Measurements from ENCODE around the gene CCDC78.

The CCDC78 gene

DNA sequence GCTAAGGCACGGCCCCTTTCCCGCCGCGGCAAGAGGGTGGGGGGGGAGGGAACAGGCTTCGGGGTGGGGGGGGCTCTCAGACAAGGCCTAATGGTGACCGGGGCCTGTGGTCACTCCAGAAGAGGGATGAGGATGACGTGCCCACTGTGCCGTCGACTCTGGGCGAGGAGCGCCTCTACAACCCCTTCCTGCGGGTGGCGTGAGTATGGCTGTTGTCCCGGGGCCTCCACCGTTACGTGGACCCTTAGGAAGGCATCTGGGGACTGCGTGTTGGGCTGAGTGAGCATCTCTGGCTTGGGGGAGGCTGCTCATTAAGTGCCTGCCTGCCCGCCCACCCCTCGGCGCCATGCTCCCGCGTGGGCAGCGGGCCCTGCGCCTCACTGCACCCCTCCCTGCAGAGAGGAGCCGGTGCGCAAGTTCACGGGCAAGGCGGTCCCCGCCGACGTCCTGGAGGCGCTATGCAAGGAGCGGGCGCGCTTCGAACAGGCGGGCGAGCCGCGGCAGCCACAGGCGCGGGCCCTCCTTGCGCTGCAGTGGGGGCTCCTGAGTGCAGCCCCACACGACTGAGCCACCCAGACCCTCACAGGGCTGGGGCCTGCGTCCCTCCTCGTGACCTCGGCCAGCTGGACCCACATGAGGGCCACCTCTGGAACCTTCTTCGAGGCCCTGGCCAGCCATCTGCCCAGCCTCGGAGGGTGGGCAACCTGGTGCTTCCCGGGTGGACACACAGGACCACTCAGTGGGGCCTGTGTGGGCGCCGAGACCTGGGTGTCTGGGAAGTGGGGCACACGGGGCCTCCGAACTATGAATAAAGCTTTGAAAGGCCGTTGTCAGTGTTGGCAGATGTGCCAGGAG, 2.9 kb upstream of the CCDC78 start:
- H3K27me3 ChIP-seq: peaks cover 0 to 26% (median 0%) of the 10 kb centered on the region in 11 experiments; a peak in 7 of 22 replicates
- no peak overlapping the region for H3K9ac ChIP-seq
- H3K27ac ChIP-seq: no peak overlapping the region
- peak overlapping the region in 4 of 10 experiments; percentile 74 to 78 (median 74); a peak in 7 of 20 replicates for H3K4me3 ChIP-seq
- H3K4me2 ChIP-seq: peak overlapping the region; percentile 96 to 100 (median 100); a peak in 21 of 22 replicates
- H4K20me1 ChIP-seq: peaks cover 20 to 80% (median 66%) of the 10 kb centered on the region in 11 experiments; a peak in 21 of 22 replicates
- H3K36me3 ChIP-seq: peaks cover 39 to 52% (median 47%) of the 10 kb centered on the region in 11 experiments
- H3K9me3 ChIP-seq (replicated peaks in 1 of 11): no peaks in the 10 kb centered on the region
- TF ChIP-seq Cebpa-rat (IDR thresholded peaks at IDR 0.05): no peak
- peaks cover 8 to 80% (median 63%) of the 10 kb centered on the region in 10 experiments; a peak in 18 of 20 replicates for H3K4me1 ChIP-seq

DNA sequence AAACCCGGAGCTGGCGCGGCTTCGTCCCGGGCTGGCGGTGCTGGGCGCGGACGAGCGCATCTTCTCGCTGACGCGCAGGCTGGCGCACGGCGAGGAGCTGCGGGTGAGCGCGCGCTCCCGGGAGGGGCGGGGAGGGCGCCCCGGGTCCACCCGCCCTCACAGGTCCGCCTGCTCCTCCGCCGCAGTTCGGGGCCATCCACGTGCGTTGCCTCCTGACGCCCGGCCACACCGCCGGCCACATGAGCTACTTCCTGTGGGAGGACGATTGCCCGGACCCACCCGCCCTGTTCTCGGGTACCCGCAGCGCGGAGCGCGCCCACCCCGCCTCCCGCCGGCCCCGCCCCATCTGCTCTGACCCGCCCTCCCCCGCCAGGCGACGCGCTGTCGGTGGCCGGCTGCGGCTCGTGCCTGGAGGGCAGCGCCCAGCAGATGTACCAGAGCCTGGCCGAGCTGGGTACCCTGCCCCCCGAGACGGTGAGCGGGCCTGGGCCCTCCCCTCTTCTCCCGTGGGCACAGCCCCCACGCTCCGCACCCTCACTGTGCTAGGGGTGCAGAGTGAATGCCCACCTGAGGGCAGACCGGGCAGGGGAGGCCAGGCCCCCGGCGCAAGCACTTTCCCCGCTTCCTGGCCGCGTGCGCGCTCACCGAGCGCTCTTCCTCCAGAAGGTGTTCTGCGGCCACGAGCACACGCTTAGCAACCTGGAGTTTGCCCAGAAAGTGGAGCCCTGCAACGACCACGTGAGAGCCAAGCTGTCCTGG, 2.1 kb upstream of the CCDC78 start:
- Histone ChIP-seq H3K36me3 (peaks cover 31 to 44% (median 39%) of the 10 kb centered on the region in 11 experiments), H3K4me1 (peaks cover 11 to 80% (median 67%) of the 10 kb centered on the region in 10 experiments; a peak in 19 of 20 replicates), H3K27ac (peak overlapping the region in 3 of 11 experiments; percentile 77 to 83 (median 80); a peak in 6 of 22 replicates), H3K4me3 (peak overlapping the region; percentile 67 to 78 (median 73); a peak in 19 of 20 replicates), H3K9ac (peak overlapping the region in 10 of 11 experiments; percentile 42 to 84 (median 80); a peak in 15 of 22 replicates), H3K27me3 (peaks cover 0 to 34% (median 0%) of the 10 kb centered on the region in 11 experiments; a peak in 7 of 22 replicates), H3K9me3 (replicated peaks in 1 of 11) (no peaks in the 10 kb centered on the region), H4K20me1 (peaks cover 28 to 80% (median 66%) of the 10 kb centered on the region in 11 experiments; a peak in 21 of 22 replicates), H3K4me2 (peak overlapping the region; percentile 96 to 100 (median 100))
- no peak for TF ChIP-seq Cebpa-rat (IDR thresholded peaks at IDR 0.05)

GRCh38 chr16:727291-727977, 1.2 kb upstream of the CCDC78 start:
- Histone ChIP-seq H3K27me3 (peaks cover 0 to 42% (median 0%) of the 10 kb centered on the region in 11 experiments; a peak in 7 of 22 replicates), H4K20me1 (peaks cover 36 to 81% (median 69%) of the 10 kb centered on the region in 11 experiments; a peak in 21 of 22 replicates), H3K4me3 (peak overlapping the region; percentile 67 to 78 (median 73)), H3K9ac (peak overlapping the region; percentile 73 to 84 (median 82)), H3K27ac (peak overlapping the region; percentile 58 to 83 (median 74); a peak in 21 of 22 replicates), H3K4me2 (peak overlapping the region; percentile 96 to 100 (median 100)), H3K9me3 (replicated peaks in 1 of 11) (no peaks in the 10 kb centered on the region), H3K4me1 (peaks cover 20 to 80% (median 74%) of the 10 kb centered on the region in 10 experiments), H3K36me3 (peaks cover 22 to 35% (median 30%) of the 10 kb centered on the region in 11 experiments; a peak in 21 of 22 replicates)
- no peak for TF ChIP-seq Cebpa-rat (IDR thresholded peaks at IDR 0.05)

- Histone ChIP-seq H3K4me3 (peak overlapping the region in 6 of 10 experiments; percentile 70 to 75 (median 73); a peak in 5 of 20 replicates), H3K27me3 (peaks cover 0 to 42% (median 0%) of the 10 kb centered on the region in 11 experiments; a peak in 7 of 22 replicates), H3K4me2 (peak overlapping the region; percentile 93 to 100 (median 100)), H3K9ac (peak overlapping the region in 3 of 11 experiments; percentile 7 to 50 (median 48); a peak in 5 of 22 replicates), H3K9me3 (replicated peaks in 1 of 11) (no peaks in the 10 kb centered on the region), H4K20me1 (peaks cover 44 to 82% (median 76%) of the 10 kb centered on the region in 11 experiments; a peak in 21 of 22 replicates), H3K36me3 (peaks cover 10 to 22% (median 18%) of the 10 kb centered on the region in 11 experiments; a peak in 19 of 22 replicates), H3K27ac (no peak overlapping the region), H3K4me1 (peaks cover 29 to 79% (median 75%) of the 10 kb centered on the region in 10 experiments)
- TF ChIP-seq Cebpa-rat (IDR thresholded peaks at IDR 0.05): no peak
Measured at GRCh38 chr16:726188-726437, 130 bp downstream of the CCDC78 start.

- Histone ChIP-seq H4K20me1 (peaks cover 44 to 78% (median 71%) of the 10 kb centered on the region in 11 experiments; a peak in 21 of 22 replicates), H3K4me2 (peak overlapping the region; percentile 93 to 100 (median 100); a peak in 19 of 22 replicates)
- no peak for TF ChIP-seq Cebpa-rat (IDR thresholded peaks at IDR 0.05)
Measured at GRCh38 chr16:725463-726187, 618 bp downstream of the CCDC78 start.

DNA sequence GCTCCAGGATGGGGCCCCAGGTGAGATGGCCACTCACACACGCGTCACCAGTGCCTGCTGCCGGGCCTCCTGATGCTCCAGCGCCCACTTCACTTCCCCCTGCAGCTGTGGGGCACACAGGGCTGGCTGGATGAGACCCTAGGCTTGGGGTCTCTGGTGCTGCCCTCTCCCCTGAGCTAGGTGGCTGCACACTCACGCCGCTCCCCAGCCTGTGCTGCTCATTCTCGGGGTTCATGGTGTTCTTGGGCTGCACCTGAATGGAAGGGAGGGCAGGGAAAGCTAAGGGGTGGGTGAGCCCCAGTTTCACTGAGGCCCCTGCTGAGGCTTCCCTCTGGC, 1.2 kb downstream of the CCDC78 start:
- Histone ChIP-seq H3K9ac (peak overlapping the region in 2 of 11 experiments; percentile 11 to 48; a peak in 1 of 22 replicates), H3K4me2 (peak overlapping the region in 9 of 11 experiments; percentile 52 to 100 (median 100); a peak in 17 of 22 replicates), H3K27me3 (peaks cover 0 to 42% (median 0%) of the 10 kb centered on the region in 11 experiments; a peak in 7 of 22 replicates), H3K27ac (no peak overlapping the region), H3K4me3 (no peak overlapping the region; a peak in 1 of 20 replicates), H3K9me3 (replicated peaks in 1 of 11) (no peaks in the 10 kb centered on the region), H3K4me1 (peaks cover 36 to 85% (median 81%) of the 10 kb centered on the region in 10 experiments), H4K20me1 (peaks cover 43 to 75% (median 65%) of the 10 kb centered on the region in 11 experiments; a peak in 21 of 22 replicates), H3K36me3 (peaks cover 2 to 11% (median 8%) of the 10 kb centered on the region in 11 experiments; a peak in 13 of 22 replicates)
- TF ChIP-seq Cebpa-rat (IDR thresholded peaks at IDR 0.05): no peak

More at GRCh38 chr16:725463-726187, 618 bp downstream of the CCDC78 start:
- H3K27ac ChIP-seq: no peak overlapping the region
- peak overlapping the region in 1 of 10 experiments; percentile 74; a peak in 1 of 20 replicates for H3K4me3 ChIP-seq
- H3K9ac ChIP-seq: peak overlapping the region in 1 of 11 experiments; percentile 48; a peak in 4 of 22 replicates
- H3K27me3 ChIP-seq: peaks cover 0 to 42% (median 0%) of the 10 kb centered on the region in 11 experiments; a peak in 7 of 22 replicates
- H3K9me3 ChIP-seq (replicated peaks in 1 of 11): no peaks in the 10 kb centered on the region
- peaks cover 30 to 79% (median 75%) of the 10 kb centered on the region in 10 experiments for H3K4me1 ChIP-seq
- peaks cover 8 to 17% (median 13%) of the 10 kb centered on the region in 11 experiments; a peak in 17 of 22 replicates for H3K36me3 ChIP-seq
